Measurements from ENCODE around the gene AGBL3. TPM values are rescaled to one million over a fixed set of nuclear protein-coding genes. Genes with fewer than 3 reads are reported as not detected.

Gene AGBL3
- total and polyA plus RNA-seq, 2 of the 8 experiments (the other 6 are each of a cell fraction or from before 2014, with no cell fraction given), result 1.1 to 1.9 TPM

- H2BK20ac ChIP-seq (ENCODE audit: low read length), result no peak overlapping the region
- no peak overlapping the region for H3K14ac ChIP-seq (ENCODE audit: insufficient read length)
- H3K79me2 ChIP-seq (ENCODE audit: control insufficient read depth in 1 of 2, insufficient read depth in 2 of 2, low read length in 2 of 2), result no peaks in the 10 kb centered on the region
- H3K4me2 ChIP-seq (ENCODE audit: insufficient read depth in 1 of 2, low read depth in 2 of 2, low read length in 2 of 2), result no peak overlapping the region
- H4K91ac ChIP-seq (replicated peaks; ENCODE audit: insufficient read length, low read length), result no peak overlapping the region
- no peak overlapping the region for H3K27ac ChIP-seq (ENCODE audit: low read depth, low read length)
- CTCF ChIA-PET (ENCODE audit: partially characterized antibody), result interaction anchor here (0.6 to 1.2 kb wide), 2 partner anchors 49 to 50 kb away, joined by 3 read pairs; no protein-coding TSS in a partner anchor
- H4K8ac ChIP-seq (ENCODE audit: extremely low read depth, insufficient read depth, low read length), result no peak overlapping the region
- H3K4me3 ChIP-seq (ENCODE audit: extremely low read depth in 1 of 4, insufficient read depth in 2 of 4, low read depth in 3 of 4, low read length in 4 of 4), result no peak overlapping the region
- no peak overlapping the region for H3K23ac ChIP-seq (ENCODE audit: insufficient read length)
- H2BK120ac ChIP-seq (replicated peaks; ENCODE audit: low read depth, low read length), result no peak overlapping the region
- H3K9me3 ChIP-seq (ENCODE audit: insufficient read depth in 2 of 2, low read depth in 1 of 2, low read length in 1 of 2), result no peaks in the 10 kb centered on the region
- no peak for DNase-seq (ENCODE audit: low read depth in 1 of 2, low spot score in 2 of 2)
- peaks cover 2 to 15% (median 11%) of the 10 kb centered on the region in 4 experiments; a peak in 5 of 7 replicates for H3K4me1 ChIP-seq (replicated peaks in 1 of 4; ENCODE audit: control insufficient read depth in 3 of 4, insufficient read depth in 4 of 4, low read length in 3 of 4)
- H3K9ac ChIP-seq (replicated peaks in 1 of 4; ENCODE audit: extremely low read depth in 1 of 4, low read depth in 3 of 4, low read length in 3 of 4), result no peak overlapping the region
- H2AK5ac ChIP-seq (ENCODE audit: low read depth, low read length), result no peak overlapping the region
- H3K4ac ChIP-seq (replicated peaks; ENCODE audit: insufficient read length, low read depth, low read length), result no peak overlapping the region
- H3K27me3 ChIP-seq (replicated peaks in 1 of 4; ENCODE audit: control insufficient read depth in 3 of 4, extremely low read depth in 1 of 4, insufficient read depth in 3 of 4, low read length in 3 of 4), result peaks cover 0 to 1% (median 0%) of the 10 kb centered on the region in 4 experiments; a peak in 1 of 7 replicates
- H2AFZ ChIP-seq (ENCODE audit: low read length), result no peak overlapping the region
- H4K5ac ChIP-seq (ENCODE audit: insufficient read length, low read depth, low read length), result no peak overlapping the region
- no peak for FAIRE-seq
- POLR2A ChIA-PET (ENCODE audit: partially characterized antibody), result no interaction called here
- H4K20me1 ChIP-seq (replicated peaks in 1 of 2; ENCODE audit: control insufficient read depth in 1 of 2, insufficient read depth in 2 of 2, low read length in 2 of 2), result no peaks in the 10 kb centered on the region
- no peak overlapping the region for H2BK15ac ChIP-seq (ENCODE audit: low read length)
- TF ChIP-seq HDAC6 (IDR thresholded peaks at IDR 0.05; ENCODE audit: low read depth, low read length), result no peak
- TF ChIP-seq TBP (IDR thresholded peaks at IDR 0.05; ENCODE audit: low read depth, low read length), result no peak
- no peak for TF ChIP-seq GABPA (IDR thresholded peaks at IDR 0.05; ENCODE audit: borderline replicate concordance, insufficient read depth, low read length)
- TF ChIP-seq, protein P1, sequence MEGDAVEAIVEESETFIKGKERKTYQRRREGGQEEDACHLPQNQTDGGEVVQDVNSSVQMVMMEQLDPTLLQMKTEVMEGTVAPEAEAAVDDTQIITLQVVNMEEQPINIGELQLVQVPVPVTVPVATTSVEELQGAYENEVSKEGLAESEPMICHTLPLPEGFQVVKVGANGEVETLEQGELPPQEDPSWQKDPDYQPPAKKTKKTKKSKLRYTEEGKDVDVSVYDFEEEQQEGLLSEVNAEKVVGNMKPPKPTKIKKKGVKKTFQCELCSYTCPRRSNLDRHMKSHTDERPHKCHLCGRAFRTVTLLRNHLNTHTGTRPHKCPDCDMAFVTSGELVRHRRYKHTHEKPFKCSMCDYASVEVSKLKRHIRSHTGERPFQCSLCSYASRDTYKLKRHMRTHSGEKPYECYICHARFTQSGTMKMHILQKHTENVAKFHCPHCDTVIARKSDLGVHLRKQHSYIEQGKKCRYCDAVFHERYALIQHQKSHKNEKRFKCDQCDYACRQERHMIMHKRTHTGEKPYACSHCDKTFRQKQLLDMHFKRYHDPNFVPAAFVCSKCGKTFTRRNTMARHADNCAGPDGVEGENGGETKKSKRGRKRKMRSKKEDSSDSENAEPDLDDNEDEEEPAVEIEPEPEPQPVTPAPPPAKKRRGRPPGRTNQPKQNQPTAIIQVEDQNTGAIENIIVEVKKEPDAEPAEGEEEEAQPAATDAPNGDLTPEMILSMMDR (IDR thresholded peaks at IDR 0.05; ENCODE audit: control extremely low read depth in 1 of 3, insufficient read depth in 1 of 3, low read depth in 1 of 3, low read length in 3 of 3), result no peak
- TF ChIP-seq BCL11A (IDR thresholded peaks at IDR 0.05; ENCODE audit: low read depth in 2 of 2, low read length in 2 of 2), result no peak
- TF ChIP-seq FOSL1 (IDR thresholded peaks at IDR 0.05; ENCODE audit: insufficient read depth, low read depth, low read length), result no peak
- H3K18ac ChIP-seq (ENCODE audit: extremely low read depth, low read length), result no peak overlapping the region
- H3K23me2 ChIP-seq (ENCODE audit: low read depth, low read length), result no peaks in the 10 kb centered on the region
- H2BK12ac ChIP-seq (ENCODE audit: low read depth, low read length), result no peak overlapping the region
- H3K56ac ChIP-seq (replicated peaks; ENCODE audit: insufficient read length, low read depth, low read length), result no peak overlapping the region
- no peaks in the 10 kb centered on the region for H3K79me1 ChIP-seq (ENCODE audit: low read depth, low read length)
- no peaks in the 10 kb centered on the region; a peak in 1 of 8 replicates for H3K36me3 ChIP-seq (ENCODE audit: control insufficient read depth in 2 of 4, insufficient read depth in 4 of 4, low read length in 3 of 4)
- no peak overlapping the region for H2BK5ac ChIP-seq (ENCODE audit: low read depth, low read length)
These were observed 92.8 kb downstream of the AGBL3 start for GRCh38 chr7:135079068-135079467.

Measured in H1 (cell line).